Measurements from ENCODE around the gene FUT9. TPM values are rescaled to one million over a fixed set of nuclear protein-coding genes. Genes with fewer than 3 reads are reported as not detected.

FUT9 gene
- total and polyA plus RNA-seq, 2 of the 13 experiments (the other 11 are each of a cell fraction or from before 2014, with no cell fraction given): 0.01 TPM; not detected in 1

DNA sequence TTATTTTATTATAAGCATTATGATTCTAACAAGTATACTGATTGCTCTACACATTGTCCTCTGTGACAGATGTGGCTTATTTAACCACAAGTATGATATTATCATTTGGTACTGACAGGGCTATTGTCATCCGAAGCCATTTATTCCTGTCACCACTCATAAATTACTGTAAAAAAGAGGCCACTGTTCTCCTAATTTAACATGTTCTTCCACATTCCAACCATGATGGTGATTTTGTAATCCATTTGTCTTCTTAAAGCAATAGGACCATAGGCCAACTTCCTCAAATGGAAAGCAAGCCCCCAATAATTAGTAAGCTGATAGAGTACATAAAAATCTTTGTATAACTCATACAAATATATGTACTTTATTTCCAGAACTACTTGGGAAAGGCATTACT, 50.6 kb downstream of the FUT9 start (continued):
- no peak for TF ChIP-seq RCOR2 (CRISPR knock-in tag; IDR thresholded peaks at IDR 0.05)
- TF ChIP-seq TSC22D2 (CRISPR knock-in tag; IDR thresholded peaks at IDR 0.05; ENCODE audit: borderline replicate concordance): no peak
- TF ChIP-seq, protein P1, sequence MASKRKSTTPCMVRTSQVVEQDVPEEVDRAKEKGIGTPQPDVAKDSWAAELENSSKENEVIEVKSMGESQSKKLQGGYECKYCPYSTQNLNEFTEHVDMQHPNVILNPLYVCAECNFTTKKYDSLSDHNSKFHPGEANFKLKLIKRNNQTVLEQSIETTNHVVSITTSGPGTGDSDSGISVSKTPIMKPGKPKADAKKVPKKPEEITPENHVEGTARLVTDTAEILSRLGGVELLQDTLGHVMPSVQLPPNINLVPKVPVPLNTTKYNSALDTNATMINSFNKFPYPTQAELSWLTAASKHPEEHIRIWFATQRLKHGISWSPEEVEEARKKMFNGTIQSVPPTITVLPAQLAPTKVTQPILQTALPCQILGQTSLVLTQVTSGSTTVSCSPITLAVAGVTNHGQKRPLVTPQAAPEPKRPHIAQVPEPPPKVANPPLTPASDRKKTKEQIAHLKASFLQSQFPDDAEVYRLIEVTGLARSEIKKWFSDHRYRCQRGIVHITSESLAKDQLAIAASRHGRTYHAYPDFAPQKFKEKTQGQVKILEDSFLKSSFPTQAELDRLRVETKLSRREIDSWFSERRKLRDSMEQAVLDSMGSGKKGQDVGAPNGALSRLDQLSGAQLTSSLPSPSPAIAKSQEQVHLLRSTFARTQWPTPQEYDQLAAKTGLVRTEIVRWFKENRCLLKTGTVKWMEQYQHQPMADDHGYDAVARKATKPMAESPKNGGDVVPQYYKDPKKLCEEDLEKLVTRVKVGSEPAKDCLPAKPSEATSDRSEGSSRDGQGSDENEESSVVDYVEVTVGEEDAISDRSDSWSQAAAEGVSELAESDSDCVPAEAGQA (IDR thresholded peaks at IDR 0.05; ENCODE audit: low read depth): no peak
- TF ChIP-seq, protein P1 (CRISPR knock-in tag; IDR thresholded peaks at IDR 0.05; ENCODE audit: borderline replicate concordance): no peak
- TF ChIP-seq RFXAP (CRISPR knock-in tag; IDR thresholded peaks at IDR 0.05; ENCODE audit: borderline replicate concordance): no peak
- TF ChIP-seq TBL1XR1 (IDR thresholded peaks at IDR 0.05; ENCODE audit: borderline replicate concordance, low read length, partially characterized antibody): no peak
- TF ChIP-seq HDAC1 (CRISPR knock-in tag; IDR thresholded peaks at IDR 0.05): no peak

DNA sequence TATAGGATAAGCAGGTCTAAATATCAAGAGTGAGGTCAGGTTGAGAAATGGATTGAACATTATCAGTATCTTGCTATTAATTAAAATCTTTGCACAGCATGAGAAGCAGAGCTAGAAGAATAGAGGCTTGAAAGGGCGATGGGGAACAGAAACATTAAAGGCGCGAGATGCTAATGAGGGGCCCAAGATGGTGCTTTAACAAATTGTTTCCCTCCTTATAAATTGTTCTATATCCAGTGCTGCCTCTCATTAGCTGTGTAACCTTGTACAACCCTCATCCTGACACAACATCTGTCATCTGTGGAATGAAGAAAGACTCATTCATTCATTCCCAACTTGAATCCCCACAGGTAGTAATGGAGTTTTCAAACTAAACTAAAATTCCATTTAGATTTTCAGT, 57.8 kb downstream of the FUT9 start:
- no peak overlapping the region for H3K4me3 ChIP-seq (replicated peaks in 1 of 3; ENCODE audit: insufficient read depth in 1 of 3, low read depth in 2 of 3, low read length in 3 of 3)
- CTCF ChIA-PET (ENCODE audit: low intra/inter-chr PET ratio, low total read pairs): no interaction called here
- 67% methylated on average over 3 of the region's 3 CpGs for WGBS (ENCODE audit: low lambda C conversion rate)
- H3K27me3 ChIP-seq (ENCODE audit: control insufficient read depth in 1 of 2, insufficient read depth in 2 of 2, low read length in 2 of 2): no peaks in the 10 kb centered on the region
- no peak overlapping the region for H3K9ac ChIP-seq (ENCODE audit: insufficient read depth, low read depth, low read length)
- H4K20me1 ChIP-seq (ENCODE audit: insufficient read depth, low read length): no peaks in the 10 kb centered on the region
- H3K9me3 ChIP-seq (ENCODE audit: low read length): no peaks in the 10 kb centered on the region
- no TSS peak for BruUV-seq (replicated peaks)
- no peaks in the 10 kb centered on the region for H3K79me2 ChIP-seq (ENCODE audit: insufficient read depth, low read length)
- ATAC-seq (no peak), DNase-seq (ENCODE audit: low spot score) (no peak), FAIRE-seq (no peak)
- no peak overlapping the region for H3K27ac ChIP-seq (ENCODE audit: extremely low read length, insufficient read depth, low read length)
- in situ Hi-C loops (cut with HindIII; ENCODE audit: extremely low pct_ligation_motif_present, low pct_unique_long_range_greater_than_20kb): no loop called here
- no peak overlapping the region for H2AFZ ChIP-seq (ENCODE audit: low read length)
- intact Hi-C loops (cut with micrococcal nuclease; ENCODE audit: unreplicated experiment): no loop called here
- no peaks in the 10 kb centered on the region for H3K4me1 ChIP-seq (ENCODE audit: insufficient read depth, low read length)
- no peaks in the 10 kb centered on the region for H3K36me3 ChIP-seq (replicated peaks in 1 of 2; ENCODE audit: control insufficient read depth in 1 of 2, insufficient read depth in 2 of 2, low read length in 2 of 2)
- POLR2A ChIA-PET: no interaction called here
- H3K4me2 ChIP-seq (ENCODE audit: low read depth, low read length): no peak overlapping the region
- TF ChIP-seq RCOR2 (CRISPR knock-in tag; IDR thresholded peaks at IDR 0.05) (no peak), CBX1 (IDR thresholded peaks at IDR 0.05; ENCODE audit: low read depth) (no peak), RXRB (CRISPR knock-in tag; IDR thresholded peaks at IDR 0.05; ENCODE audit: borderline replicate concordance) (no peak), PRMT3 (CRISPR knock-in tag; IDR thresholded peaks at IDR 0.05; ENCODE audit: borderline replicate concordance, low read depth) (no peak), ZNF432 (CRISPR knock-in tag; IDR thresholded peaks at IDR 0.05; ENCODE audit: borderline replicate concordance) (no peak), JUND (CRISPR knock-in tag; IDR thresholded peaks at IDR 0.05) (no peak)
- TF ChIP-seq, protein P2, sequence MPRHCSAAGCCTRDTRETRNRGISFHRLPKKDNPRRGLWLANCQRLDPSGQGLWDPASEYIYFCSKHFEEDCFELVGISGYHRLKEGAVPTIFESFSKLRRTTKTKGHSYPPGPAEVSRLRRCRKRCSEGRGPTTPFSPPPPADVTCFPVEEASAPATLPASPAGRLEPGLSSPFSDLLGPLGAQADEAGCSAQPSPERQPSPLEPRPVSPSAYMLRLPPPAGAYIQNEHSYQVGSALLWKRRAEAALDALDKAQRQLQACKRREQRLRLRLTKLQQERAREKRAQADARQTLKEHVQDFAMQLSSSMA (CRISPR knock-in tag; IDR thresholded peaks at IDR 0.05): no peak
- TF ChIP-seq, protein P3, sequence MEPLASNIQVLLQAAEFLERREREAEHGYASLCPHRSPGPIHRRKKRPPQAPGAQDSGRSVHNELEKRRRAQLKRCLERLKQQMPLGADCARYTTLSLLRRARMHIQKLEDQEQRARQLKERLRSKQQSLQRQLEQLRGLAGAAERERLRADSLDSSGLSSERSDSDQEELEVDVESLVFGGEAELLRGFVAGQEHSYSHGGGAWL (CRISPR knock-in tag; IDR thresholded peaks at IDR 0.05): no peak
- TF ChIP-seq, protein P4, sequence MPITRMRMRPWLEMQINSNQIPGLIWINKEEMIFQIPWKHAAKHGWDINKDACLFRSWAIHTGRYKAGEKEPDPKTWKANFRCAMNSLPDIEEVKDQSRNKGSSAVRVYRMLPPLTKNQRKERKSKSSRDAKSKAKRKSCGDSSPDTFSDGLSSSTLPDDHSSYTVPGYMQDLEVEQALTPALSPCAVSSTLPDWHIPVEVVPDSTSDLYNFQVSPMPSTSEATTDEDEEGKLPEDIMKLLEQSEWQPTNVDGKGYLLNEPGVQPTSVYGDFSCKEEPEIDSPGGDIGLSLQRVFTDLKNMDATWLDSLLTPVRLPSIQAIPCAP (CRISPR knock-in tag; IDR thresholded peaks at IDR 0.05; ENCODE audit: low read depth): no peak
- TF ChIP-seq, protein P5, sequence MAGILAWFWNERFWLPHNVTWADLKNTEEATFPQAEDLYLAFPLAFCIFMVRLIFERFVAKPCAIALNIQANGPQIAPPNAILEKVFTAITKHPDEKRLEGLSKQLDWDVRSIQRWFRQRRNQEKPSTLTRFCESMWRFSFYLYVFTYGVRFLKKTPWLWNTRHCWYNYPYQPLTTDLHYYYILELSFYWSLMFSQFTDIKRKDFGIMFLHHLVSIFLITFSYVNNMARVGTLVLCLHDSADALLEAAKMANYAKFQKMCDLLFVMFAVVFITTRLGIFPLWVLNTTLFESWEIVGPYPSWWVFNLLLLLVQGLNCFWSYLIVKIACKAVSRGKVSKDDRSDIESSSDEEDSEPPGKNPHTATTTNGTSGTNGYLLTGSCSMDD (CRISPR knock-in tag; IDR thresholded peaks at IDR 0.05): no peak
